ENCODE data around the gene HSF5.
"Not testable (repeated sequence)": the region's sequence is repeated elsewhere in the genome, so short reads cannot be mapped to it uniquely, and the experiment has no call there.

The HSF5 gene

GRCh38 chr17:58481798-58482197 lies 6.4 kb downstream of the HSF5 start:
- not testable (repeated sequence) for DNase-seq (ENCODE audit: low read depth in 2 of 2)

- DNase-seq (ENCODE audit: low read depth in 2 of 2) = no peak
Measured at GRCh38 chr17:58480090-58480489, 8.1 kb downstream of the HSF5 start.

- DNase-seq (ENCODE audit: low read depth in 2 of 2) = no peak
Measured at GRCh38 chr17:58476812-58477211, 11.4 kb downstream of the HSF5 start.

- DNase-seq (ENCODE audit: low read depth in 2 of 2) = no peak
Measured at GRCh38 chr17:58475985-58476384, 12.2 kb downstream of the HSF5 start.

GRCh38 chr17:58470356-58470755 lies 17.9 kb downstream of the HSF5 start:
- no peak for DNase-seq (ENCODE audit: low read depth in 2 of 2)

GRCh38 chr17:58468944-58469343 lies 19.3 kb downstream of the HSF5 start:
- no peak for DNase-seq (ENCODE audit: low read depth in 2 of 2)

GRCh38 chr17:58455491-58455890 lies 32.7 kb downstream of the HSF5 start:
- no peak for DNase-seq (ENCODE audit: low read depth in 2 of 2)

- DNase-seq (ENCODE audit: low read depth in 2 of 2) = no peak
Measured at GRCh38 chr17:58452738-58453137, 35.5 kb downstream of the HSF5 start.

GRCh38 chr17:58447039-58447975 lies 40.9 kb downstream of the HSF5 start:
- DNase-seq (ENCODE audit: low read depth in 2 of 2) = peak; percentile 21 to 26

- DNase-seq (ENCODE audit: low read depth in 2 of 2) = no peak
Measured at GRCh38 chr17:58446086-58446485, 42.1 kb downstream of the HSF5 start.

- no peak for DNase-seq (ENCODE audit: low read depth in 2 of 2)
Measured at GRCh38 chr17:58436805-58437239, 51.4 kb downstream of the HSF5 start.

- no peak for DNase-seq (ENCODE audit: low read depth in 2 of 2)
Measured at GRCh38 chr17:58436245-58436644, 52.0 kb downstream of the HSF5 start.

GRCh38 chr17:58432806-58433573 lies 55.2 kb downstream of the HSF5 start:
- DNase-seq (ENCODE audit: low read depth in 2 of 2) = no peak

- DNase-seq (ENCODE audit: low read depth in 2 of 2) = no peak
Measured at GRCh38 chr17:58427807-58428206, 60.4 kb downstream of the HSF5 start.

GRCh38 chr17:58421711-58422110 lies 66.5 kb downstream of the HSF5 start:
- DNase-seq (ENCODE audit: low read depth in 2 of 2) = no peak

- no peak for DNase-seq (ENCODE audit: low read depth in 2 of 2)
Measured at GRCh38 chr17:58420827-58421226, 67.4 kb downstream of the HSF5 start.

GRCh38 chr17:58417300-58418092 lies 70.7 kb downstream of the HSF5 start, which contains the start of gene RNF43:
RNF43 (minus strand) TSS chr17:58417534; CDS start chr17:58415577, 1,957 bp downstream.
- peak; percentile 50 to 63 for DNase-seq (ENCODE audit: low read depth in 2 of 2)

GRCh38 chr17:58416937-58417299 lies 71.3 kb downstream of the HSF5 start:
- DNase-seq (ENCODE audit: low read depth in 2 of 2) = no peak

- no peak for DNase-seq (ENCODE audit: low read depth in 2 of 2)
Measured at GRCh38 chr17:58416396-58416795, 71.8 kb downstream of the HSF5 start.

- no peak for DNase-seq (ENCODE audit: low read depth in 2 of 2)
Measured at GRCh38 chr17:58415371-58416055, 72.7 kb downstream of the HSF5 start.

- DNase-seq (ENCODE audit: low read depth in 2 of 2) = no peak
Measured at GRCh38 chr17:58414596-58414997, 73.6 kb downstream of the HSF5 start.
